Fibroblast of mammary gland (primary cell): ENCODE data around the gene RNF126.

ENCODE experiments used
- DNase-seq: peaks from one replicate; pipeline ENCODE4 v3.0.0-alpha.2; 2010; ENCODE audit warnings: low read depth
- H3K4me3 ChIP-seq: 2 replicates; pipeline ENCODE4 v1.5.1; 2011; ENCODE audit warnings: low read depth, mild to moderate bottlenecking, low read length, moderate library complexity; ENCODE audit not compliant: control insufficient read depth
- TF ChIP-seq, protein P1 (sequence below): conservative IDR thresholded peaks from 2 replicates; pipeline ENCODE4 v1.5.1; 2011; ENCODE audit warnings: low read depth, low read length, inconsistent platforms; ENCODE audit not compliant: control insufficient read depth, insufficient read depth

Gene RNF126

DNA sequence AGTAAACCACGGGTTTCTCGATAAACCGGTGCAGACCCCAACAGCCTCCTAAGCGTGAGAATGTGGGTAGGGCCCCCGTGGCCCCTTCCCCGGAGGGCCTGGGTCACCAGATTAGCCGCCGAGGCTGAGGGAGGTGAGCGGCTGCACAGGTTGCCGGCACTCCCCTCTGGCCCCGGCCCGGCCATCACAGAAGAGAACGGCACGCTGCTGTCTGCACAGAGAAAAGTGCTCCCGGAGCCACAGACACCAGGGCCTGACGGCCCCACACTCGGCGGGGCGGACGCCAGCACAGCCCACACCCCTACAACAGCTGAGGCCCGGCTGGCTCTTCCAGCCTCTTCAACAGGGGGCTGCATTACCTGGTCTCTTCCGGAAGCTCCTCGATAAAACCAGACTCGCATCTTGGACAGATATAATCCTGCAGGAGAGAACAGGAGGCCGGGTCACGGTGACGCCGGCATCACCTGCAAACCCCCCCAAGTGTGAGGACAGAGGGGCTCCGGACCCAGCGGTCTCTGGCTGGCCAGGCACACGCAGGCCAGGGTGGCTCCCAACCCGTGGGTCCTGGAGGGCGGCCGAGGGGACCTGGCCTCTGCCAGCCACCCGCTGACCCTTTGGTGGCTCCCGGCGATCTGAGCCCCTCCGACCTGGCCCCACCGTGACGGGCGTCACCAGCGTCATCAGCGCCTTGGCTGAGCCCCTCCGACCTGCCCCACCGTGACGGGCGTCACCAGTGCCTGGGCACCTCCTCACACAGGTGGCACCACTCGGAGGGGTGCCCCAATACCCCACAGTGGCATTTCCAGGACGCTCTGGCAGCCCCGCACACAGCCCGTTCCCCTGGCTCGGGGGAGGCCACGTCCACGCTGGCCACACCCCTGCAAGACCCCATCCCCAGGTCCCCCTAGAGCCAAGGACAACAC, 10.3 kb downstream of the RNF126 start:
- TF ChIP-seq, protein P1, sequence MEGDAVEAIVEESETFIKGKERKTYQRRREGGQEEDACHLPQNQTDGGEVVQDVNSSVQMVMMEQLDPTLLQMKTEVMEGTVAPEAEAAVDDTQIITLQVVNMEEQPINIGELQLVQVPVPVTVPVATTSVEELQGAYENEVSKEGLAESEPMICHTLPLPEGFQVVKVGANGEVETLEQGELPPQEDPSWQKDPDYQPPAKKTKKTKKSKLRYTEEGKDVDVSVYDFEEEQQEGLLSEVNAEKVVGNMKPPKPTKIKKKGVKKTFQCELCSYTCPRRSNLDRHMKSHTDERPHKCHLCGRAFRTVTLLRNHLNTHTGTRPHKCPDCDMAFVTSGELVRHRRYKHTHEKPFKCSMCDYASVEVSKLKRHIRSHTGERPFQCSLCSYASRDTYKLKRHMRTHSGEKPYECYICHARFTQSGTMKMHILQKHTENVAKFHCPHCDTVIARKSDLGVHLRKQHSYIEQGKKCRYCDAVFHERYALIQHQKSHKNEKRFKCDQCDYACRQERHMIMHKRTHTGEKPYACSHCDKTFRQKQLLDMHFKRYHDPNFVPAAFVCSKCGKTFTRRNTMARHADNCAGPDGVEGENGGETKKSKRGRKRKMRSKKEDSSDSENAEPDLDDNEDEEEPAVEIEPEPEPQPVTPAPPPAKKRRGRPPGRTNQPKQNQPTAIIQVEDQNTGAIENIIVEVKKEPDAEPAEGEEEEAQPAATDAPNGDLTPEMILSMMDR: no peak
- no peak for DNase-seq
- H3K4me3 ChIP-seq: no peak overlapping the region

DNA sequence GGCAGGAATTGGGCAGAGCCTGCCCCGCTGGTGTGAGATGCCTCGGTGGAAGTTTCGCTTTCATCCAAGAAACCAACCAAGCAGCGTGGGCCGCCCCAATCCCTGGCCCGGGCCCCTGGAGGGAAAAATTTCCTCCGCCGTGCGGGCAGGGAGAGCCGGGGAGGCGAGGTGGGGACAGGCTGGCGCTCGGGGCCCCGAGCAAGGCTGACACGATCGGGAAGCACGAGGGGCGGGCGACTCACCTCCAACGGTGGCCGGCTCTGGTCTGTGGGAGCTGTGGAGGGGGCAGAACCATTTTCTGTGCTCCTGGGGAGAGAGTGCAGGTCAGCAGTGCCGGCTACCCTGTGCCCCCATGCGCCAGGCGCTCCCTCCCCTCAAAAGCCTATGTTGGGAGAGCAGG, 11.0 kb downstream of the RNF126 start:
- no peak overlapping the region for H3K4me3 ChIP-seq
- TF ChIP-seq, protein P1: no peak
- no peak for DNase-seq

DNA sequence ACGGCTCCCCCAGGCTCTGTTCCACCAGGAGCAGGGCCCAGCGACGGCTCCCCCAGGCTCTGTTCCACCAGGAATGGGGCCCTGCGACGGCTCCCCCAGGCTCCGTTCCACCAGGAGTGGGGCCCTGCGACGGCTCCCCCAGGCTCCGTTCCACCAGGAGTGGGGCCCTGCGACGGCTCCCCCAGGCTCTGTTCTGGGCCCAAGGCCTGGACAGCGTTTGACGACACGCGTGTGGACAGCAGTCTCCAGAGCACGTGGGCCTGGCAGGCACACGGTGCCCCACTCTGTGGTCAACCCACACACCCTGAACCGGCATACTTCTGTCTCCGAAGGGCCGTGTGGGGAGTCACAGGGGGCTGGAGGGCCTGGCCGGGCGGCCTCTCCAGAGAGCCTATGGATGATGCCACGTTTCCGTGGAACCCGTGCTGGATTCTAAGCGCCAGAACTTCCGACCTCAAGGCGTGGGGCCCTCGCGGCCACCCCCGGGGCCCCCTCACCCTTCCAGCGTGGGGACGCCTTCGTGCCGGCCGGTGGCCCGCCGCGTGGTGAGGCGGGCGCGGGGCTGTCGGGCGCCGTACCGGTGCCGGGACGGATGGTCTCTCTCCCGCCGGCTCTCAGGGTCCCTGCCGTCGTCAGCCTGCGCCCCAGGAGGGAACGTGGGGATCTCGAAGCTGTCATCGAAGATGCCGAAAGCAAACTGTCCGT, 11.7 kb downstream of the RNF126 start:
- DNase-seq: no peak
- TF ChIP-seq, protein P1: no peak
- no peak overlapping the region for H3K4me3 ChIP-seq

DNA sequence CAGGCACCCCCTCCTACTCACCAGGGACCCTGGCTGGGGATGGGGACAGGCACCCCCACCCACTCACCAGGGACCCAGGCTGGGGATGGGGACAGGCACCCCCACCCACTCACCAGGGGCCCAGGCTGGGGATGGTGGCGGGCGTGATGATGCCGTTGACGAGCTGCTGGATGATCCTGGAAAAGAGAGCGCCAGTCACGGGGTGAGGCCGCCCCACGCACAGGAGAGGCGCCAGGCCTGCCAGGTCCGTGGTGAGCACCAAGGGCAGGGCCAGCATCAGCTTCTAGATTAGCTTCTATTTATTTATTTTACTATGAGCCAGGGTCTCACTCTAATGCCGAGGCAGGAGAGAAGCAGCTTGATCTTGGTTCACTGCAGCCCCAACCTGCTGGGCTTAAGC, 12.9 kb downstream of the RNF126 start:
- H3K4me3 ChIP-seq: no peak overlapping the region
- no peak for DNase-seq
- TF ChIP-seq, protein P1: no peak

DNA sequence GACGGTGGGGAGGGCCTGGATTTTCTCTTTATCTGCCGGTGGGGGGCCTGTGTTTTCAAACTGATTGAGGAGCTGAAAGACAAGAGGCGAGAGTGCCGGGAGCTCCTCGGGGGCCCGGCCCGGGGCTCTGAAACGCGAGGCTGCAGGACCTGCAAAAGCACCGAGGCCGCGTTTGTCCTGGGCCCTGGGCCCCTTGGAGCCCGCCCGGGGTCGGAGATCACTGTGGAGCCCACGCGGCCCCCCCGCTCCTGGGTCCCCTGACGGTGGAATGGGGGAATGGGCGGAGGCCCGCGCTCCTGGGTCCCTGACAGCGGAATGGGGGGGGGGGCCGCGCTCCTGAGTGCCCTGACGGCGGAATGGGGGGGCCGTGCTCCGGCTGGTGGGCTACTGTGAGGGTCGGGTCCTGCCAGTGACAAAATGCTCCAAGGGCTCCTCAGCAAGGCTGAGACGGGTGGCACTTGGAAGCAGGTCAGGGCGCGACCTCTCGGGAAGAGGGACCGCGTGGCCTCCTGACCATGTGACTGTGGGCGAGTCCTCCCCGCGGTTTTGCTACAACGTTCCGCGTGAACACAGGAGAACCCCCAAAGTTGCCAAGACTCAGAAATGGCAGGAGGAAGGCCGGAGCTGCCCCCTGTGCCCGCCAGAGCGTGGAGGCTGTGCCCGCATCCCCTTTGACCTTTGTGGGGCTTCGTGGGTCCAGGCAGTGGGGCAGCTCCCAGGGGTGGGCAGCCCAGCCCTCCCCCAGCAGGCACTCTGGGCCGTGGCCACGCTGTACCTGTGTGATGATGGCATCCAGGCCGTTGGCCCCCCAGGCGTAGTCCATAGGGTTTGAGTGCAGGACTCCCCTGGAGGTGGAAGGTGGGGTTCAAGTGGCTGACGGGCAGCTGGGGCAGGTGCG, 13.9 kb downstream of the RNF126 start:
- no peak for DNase-seq
- H3K4me3 ChIP-seq: no peak overlapping the region
- TF ChIP-seq, protein P1: no peak

DNA sequence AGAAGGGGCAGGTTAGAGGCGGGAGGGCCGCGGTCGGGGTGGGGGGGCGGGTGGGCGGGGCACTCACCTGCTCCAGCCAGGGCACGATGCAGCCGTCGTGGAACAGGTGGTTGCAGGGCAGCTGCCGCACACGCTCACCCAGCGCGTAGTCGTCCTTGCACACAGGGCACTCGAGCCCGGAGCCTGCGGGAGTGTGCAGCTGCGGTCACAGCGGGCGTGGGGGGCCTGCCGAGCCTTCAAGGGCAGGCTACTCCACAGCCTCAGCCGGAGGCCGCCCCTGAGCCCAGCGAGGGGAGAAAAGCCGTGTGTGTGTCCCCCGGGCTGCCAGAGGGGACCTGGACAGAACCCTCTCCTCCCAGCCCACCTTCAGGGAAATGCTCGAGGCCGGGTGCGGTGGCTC, 14.7 kb downstream of the RNF126 start:
- no peak for DNase-seq
- TF ChIP-seq, protein P1: no peak
- H3K4me3 ChIP-seq: no peak overlapping the region
